Activated CD8-positive, alpha-beta memory T cell treated with anti-CD3 and anti-CD28 coated beads, Interleukin-2, amount 50 U/mL, for 1 hour (primary cell): ENCODE measurements around the gene GUCY2D.
"Not testable (repeated sequence)": the region's sequence is repeated elsewhere in the genome, so short reads cannot be mapped to it uniquely, and the experiment has no call there.

Source experiments
- DNase-seq: peaks from one replicate; pipeline ENCODE4 v3.0.0-alpha.2; 2020; ENCODE audit errors: extremely low read depth

GUCY2D gene

DNA sequence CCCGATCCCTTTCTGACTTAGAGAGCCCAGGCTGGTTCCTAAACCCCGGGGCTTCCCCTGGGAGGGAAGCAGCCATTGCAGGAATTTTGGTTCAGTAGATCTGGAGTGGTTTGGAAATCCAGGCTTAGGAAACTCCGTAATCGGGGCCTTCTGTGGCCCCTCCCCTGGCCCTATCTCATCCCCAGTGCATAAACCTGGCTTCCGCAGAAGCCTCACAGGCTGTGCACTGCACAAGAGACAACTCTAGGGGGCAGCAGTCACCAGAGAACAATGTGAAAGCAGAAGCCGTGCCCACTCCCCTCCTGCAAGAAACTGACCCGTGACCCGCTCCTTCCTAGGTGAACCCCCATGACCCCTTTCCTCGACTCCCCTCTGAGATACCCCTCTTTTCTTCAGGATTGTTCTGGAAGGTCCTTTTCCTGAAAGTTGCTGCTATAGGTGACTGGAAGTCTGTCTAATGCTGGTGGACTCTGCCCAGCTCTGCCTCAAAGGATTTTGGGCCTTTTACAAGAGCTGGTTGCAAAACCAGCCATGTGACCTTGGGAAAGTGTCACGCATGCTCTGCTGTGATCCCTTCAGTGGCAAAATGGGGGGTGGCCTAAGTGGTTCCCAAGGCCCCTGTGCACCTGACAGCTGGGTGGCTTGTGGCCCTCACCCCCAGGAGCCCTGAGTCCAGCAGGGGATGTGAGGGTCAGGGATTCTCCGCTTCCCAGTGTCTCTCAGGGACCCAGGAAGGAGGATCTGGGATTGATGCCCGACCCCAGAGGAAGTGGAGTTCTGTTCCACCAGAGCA is 14.4 kb downstream of the GUCY2D start:
- no peak for DNase-seq

DNA sequence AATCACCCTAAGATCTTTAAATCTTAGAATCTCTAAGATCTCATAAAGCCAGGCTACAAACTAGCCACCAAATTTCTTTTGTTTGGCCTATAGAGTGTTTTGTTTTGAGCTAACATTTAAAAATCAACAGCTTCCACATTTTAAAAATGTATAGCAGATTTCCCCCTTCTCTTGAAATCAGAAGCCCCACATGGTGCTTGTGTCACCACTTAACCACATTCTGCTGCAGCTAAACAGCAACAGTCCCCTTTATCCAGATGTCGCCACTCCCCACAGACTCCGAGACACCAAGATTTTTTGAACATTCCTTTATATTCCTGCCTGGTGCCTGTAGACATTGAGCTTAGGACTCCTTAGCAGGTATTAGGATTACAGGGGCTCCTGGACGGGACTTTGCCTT is 16.0 kb downstream of the GUCY2D start:
- DNase-seq, result no peak

DNA sequence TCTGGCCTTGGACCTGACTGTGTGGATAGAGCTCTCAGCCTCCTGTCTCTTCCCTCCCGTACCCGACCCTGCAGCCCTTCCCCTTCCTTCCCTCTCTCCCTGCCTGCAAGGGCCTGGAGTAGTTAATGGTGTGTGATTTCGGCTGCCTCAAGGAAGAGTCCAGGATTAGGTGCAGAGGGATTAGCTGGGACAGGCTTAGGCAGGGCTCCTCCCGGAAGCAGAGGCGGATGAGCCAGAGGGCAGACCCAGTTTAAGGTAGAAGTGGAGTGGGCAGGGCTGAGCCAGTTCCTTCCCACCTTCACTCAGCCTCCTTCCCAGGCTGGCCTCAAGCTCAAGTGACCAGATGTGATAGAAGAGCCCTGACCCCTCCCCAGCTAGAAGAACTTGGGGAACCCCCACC is 16.8 kb downstream of the GUCY2D start:
- DNase-seq, result no peak

DNA sequence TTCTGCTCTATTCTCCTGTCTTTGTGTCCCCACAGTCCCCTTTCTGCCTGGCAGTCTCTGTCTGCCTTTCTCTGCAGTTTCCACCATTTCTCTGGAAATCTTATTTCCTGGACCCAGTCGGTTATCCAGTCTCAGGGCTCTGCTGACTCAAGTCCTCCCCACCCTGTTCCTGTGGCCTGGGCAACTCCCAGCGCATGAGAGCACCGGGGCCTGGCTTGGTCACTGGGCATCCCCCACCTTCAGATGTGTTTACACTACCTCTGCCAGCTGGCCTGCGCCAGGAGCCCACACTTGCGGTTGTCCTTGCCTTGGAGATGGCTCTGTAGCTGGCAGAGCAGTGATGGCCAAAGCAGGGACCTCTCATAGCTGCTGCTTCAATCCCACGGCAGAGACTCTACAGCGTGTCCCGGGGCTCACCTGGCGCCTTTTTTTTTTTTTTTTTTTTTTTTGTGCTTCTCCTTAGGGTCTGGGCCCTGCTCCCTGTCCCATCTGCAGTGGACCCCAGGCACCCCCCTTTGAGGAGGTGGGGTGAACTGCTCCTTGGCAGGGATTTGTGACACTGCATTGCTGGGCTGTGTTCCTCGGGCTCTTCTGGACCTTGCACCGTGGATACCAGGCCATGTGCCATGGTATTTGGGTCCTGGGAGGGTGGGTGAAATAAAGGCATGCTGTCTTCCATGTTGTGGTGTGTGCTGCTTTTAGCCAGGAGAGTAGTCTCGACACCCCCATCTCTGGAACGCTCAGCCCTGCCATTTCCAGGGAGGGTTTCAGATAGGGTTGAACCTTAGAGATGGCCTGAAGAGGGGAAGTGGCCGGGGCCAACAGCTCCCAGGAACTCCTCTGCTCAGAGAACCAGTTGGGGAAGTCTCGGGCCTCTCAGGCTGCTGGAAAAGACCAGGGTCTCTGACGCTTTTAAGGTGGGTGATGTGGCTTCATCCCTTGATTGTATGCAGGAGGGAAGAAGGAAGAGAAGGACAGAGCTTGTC is 17.5 kb downstream of the GUCY2D start:
- DNase-seq, result no peak

DNA sequence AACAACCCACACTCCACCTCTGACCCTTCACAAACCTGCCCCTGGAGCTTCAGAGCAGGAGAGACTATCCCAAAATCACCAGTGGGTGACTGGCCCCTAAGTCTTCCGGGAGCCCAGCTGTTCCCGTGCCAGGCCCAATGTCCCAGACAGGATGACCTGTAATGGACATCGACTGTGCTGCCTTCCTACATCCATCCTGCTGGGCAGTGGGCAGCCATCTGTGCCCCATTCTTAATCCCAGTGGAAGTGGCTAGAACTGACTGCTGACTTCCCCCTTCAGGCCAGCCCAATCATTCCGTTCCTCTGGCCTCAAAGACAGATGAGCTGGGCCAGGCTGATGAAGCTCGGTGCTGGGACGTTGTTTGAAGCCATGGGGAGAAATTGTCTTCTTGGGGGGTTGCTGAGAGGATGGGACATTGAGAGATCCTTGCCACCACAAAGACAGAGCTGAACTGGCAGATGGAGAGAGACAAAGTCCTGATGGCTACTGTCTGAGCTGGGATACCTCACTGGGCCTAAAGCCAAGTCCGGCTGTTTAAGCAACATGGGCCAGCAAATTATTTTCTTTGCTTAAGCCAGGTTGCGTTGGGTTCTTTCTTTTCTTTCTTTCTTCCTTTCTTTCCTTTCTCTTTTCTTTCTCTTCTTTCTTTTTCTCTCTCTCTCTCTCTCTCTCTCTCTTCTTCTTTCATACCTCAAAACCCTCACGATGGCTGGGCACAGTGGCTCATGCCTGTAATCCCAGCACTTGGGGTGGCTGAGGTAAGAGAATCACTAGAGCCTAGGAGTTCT is 18.6 kb downstream of the GUCY2D start:
- DNase-seq, result no peak

DNA sequence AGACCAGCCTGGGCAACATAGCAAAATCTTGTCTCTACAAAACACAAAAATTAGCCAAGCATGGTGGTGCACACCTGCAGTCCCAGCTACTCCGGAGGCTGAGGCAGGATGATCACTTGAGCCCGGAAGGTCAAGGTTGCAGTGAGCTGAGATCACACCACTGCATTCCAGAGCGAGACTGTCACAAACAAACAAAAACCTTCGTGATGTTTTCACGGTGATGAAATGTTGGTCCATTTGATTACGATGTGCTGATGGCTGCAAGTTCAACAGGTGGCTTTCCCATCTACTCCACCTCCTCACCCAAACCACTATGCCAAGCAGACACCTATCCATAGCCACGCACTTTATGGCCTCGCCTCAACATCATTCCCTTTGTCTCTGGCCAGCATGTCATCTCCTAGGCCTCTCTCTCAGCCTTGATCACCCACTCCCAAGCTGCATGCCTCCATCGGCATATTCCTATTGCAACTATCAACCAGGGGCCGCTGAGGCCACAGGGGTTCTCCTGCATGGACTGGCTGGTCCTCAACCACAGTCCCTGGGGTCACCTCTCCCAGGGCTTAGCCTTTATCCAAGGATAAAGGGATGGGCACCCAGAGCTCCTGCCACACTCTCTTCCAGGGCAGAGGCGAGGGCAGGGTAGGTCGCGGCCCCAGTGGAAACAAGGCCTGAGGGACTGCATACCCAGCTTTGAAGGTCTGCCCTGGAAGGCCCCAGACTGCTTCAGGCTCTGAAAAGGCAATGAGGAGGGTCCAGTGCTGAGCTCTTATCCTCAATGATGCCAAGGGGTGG is 19.3 kb downstream of the GUCY2D start:
- DNase-seq, result no peak

DNA sequence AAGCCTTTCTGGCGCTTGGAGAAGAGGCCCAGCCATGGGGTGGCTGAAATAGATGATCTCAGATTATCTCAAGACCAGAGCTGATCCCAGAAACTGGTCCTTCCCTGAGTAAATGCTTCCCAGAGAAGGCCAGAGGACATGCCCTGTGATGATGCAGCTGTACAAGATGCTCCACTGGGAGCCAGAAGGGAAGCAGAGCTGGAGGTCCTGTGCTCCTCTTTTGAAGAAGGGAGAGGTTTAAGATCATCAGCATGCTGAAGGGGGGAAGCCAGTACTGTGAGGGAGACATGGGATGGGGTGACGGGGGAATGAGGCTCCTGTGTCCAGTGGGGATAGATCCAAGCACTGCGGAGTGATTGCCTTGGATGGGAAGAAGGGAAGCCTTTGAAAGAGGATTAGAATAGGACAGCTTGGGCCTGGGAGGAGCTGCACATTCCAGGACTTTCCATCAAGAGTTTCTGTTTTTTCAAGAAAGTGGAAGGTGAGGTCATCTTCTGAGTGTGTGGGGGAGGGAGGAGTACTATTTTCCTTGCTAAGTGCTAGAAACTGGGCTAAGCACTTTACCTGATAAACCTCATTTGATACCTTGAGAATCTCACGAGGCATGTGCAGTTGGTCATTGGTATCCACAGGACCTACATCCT is 20.1 kb downstream of the GUCY2D start:
- DNase-seq, result no peak

DNA sequence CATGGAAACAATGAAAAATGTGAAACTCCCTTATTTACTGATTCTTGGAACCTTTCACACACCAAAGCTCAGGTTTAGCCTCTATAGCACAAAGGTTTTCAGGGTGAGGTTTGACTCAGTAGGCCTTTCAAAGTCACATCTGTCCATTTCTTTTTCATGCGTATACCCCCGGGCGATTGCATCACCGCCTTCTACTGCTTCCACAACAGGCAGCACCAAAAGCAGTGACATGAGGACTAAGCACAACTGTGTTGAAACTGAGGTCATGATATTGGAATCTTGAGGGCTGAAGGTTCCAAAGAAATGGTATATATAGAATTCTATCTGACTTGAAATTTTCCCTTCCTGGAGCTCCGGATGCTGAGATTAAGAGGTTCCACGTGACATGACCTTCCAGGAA is 21.7 kb downstream of the GUCY2D start:
- not testable (repeated sequence) for DNase-seq

DNA sequence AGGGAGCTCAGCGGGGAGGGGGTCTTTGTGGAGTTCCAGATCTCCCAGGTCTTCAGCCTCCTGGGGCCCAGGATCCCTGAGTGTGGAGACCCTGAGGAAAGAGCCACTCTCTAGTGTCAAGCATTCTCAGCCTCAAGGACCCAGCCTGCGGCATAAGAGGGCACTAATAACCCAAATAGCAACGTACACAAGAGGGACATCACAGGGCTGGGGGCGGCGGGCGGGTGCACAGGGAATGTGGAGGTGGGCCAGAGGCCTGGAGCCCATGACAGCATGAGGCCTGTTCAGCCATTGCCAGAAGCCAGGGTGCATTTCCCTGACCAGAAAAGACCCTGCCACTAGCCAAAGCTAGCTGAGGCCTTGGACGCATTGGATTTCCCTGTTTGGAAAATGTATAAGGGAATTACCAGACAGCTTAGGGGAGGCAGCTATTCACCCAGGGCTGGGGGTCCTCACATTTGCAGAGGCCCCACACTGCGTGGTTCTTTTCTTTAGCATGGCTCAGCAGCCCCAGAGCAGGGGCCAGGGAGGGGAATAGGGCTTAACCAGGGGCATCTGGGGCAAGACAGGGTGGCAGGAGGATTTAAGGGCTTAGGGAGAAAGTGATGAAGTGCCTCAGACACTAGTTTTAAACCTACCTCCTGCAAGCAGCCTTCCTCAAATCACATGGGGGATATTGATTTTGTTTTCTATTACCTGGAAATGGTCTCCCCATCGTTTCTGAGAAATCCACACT is 22.9 kb downstream of the GUCY2D start:
- no peak for DNase-seq

DNA sequence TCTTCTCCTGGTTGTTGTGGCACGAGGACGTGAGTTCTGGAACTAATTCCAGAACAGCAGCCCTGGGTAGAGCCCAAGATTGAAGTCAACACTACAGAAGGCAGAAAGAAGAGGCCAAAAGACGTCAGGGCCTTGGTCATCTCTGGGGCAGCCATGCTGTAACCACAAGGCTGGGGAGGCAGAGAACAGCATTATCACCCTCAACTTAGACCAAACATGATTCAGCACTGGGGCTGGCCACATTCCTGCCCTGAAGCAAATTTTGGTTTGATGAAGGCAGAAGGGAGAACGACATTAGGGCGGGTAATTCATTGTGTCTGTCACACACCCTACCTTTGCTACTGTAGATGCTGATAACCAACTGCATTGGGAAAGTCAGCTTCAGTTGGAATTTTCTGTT is 26.7 kb downstream of the GUCY2D start:
- no peak for DNase-seq

DNA sequence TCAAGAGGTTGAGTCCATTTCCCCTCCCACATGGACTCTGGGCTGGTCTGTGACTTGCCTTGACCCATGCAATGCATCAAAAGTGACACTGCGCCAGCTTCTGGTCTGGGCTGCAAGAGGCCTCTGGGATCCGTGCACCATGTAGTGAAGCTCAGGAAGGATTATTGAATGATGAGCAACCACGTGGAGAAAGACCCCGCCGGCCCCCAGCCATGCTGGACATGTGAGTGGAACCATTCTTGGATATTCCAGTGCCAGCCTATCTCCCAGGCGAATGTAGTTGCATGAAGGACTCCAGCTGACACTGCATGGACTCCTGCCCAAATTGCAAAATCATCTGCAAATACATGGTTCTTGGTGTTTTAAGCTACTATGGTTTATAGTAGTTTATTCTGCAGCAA is 28.8 kb downstream of the GUCY2D start:
- no peak for DNase-seq

DNA sequence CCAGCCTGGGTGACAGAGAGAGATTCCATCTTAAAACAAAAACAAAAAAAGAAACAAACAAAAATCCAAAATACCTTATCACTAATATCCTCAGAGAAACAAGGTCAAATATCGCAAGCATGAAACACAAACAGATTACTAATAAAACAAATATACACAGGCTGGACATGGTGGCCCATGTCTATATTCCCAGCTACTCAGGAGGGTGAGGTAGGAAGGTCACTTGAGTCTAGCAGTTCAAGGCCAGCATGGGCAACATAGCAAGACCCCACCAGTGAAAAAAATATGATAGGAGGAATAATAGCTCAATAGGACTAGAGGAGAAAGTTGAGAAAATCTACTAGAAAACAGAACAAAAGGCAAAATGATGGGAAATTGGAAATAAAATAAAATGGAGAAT is 29.5 kb downstream of the GUCY2D start:
- no peak for DNase-seq

DNA sequence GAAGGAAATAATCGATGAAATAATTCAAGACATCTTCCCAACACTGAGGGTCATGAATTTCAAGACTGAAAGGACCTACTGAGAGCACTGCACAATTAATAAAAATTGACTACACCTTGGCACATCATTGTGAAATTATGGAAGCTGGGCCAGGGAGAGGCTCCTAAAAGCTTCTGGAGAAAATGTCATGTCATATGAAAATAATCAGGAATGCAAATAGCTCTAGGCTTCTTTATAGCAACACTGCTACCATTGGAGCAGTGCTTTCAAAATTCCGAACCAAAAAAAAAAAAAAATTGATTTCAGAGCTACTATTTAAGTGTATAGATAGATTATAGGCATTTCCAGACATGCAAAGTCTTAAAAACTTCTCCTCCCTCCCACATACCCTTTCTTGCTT is 30.0 kb downstream of the GUCY2D start:
- no peak for DNase-seq

DNA sequence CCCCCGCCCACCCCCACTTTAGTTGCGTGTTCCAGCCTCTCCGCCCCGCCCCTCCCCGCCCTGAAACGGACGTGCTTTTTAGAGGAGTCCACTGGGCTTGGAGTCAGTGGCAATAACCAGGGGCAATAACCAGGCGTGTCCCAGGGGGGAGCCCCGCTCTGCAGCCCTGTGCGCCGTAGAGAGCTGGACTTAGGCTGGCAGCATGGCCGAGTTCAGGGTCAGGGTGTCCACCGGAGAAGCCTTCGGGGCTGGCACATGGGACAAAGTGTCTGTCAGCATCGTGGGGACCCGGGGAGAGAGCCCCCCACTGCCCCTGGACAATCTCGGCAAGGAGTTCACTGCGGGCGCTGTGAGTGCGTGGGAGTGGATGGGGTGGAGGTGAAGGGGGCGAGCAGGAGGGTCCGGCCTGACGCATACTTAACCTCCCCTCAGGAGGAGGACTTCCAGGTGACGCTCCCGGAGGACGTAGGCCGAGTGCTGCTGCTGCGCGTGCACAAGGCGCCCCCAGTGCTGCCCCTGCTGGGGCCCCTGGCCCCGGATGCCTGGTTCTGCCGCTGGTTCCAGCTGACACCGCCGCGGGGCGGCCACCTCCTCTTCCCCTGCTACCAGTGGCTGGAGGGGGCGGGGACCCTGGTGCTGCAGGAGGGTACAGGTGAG is 36.7 kb downstream of the GUCY2D start, which contains the start of gene ALOX15B:
Gene ALOX15B (plus strand): TSS at position 106 of the 657 bp plus-strand sequence. CDS start 97 bp downstream, at position 203.
- DNase-seq, result no peak

DNA sequence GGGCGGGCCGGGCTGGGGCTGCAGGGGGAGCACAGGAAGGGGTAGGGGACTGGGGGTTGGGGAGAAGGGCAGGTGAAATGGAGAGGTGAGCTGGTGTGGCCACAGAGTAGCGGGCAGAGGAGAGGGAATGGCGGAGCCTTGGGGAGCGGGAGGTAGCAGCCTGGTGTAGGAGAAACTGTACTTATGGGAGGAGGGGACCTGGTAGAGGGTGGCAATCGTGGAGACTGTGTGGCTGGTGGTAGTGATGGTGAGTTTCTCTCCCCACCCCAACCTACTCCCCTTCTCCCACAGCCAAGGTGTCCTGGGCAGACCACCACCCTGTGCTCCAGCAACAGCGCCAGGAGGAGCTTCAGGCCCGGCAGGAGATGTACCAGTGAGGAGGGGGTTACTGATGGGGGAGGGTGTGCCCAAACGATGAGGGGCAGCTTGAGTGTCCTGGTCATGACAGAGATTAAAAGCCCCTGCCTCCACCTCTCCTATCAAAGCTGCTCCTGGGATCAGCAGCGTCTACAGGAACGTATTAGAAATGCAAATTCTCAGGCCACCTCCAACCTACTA is 37.3 kb downstream of the GUCY2D start:
- DNase-seq, result no peak

DNA sequence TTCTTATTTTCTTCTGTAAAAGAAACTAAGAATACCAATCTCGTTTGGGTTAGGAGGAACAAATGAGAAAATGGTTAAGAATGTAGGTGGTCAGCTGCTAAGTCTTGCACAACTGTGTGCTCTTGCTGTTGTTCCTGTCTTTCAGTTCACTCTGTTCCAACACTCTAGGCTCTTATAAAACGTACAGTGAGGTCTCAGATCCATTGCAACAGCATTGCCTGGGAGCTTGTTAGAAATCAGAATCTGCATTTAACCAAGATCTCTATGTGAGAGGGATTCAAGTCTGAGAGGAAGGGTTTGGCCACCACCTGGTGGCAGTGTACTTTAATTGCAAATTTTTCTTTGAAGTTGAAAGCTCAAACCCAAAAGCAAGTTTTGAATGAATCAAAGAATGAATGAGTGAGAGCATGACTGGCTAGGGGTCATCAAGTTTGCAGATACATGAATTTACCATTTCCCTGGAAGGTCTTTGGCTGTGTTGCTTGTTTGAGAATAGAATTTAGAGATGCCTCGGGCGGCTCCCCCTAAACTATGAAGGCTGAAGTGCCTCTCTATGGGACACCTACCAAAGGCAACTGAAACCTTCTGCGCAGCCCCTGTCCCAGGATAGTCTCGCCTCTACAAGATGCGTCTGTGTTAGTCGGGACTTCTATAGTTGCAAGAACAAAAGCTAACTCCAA is 39.0 kb downstream of the GUCY2D start:
- no peak for DNase-seq

DNA sequence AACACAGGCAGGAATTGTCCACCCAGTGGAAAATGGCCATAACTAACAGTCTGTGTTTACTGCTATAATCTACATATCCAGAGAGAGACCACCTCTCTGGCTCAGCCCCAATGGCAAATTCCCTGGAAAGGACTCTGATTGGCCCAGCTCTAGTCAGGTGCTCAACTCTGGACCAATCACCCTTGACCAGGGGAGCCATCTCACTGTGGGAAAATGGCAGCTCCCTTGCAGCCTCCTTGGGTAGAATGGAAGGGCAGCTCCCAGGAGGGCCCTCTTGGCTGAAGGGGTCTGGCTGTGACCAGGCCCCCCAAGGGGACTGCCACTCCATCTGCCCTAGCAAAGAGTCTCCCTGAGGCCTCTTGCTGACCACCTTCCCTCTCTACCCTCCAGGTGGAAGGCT is 39.6 kb downstream of the GUCY2D start:
- DNase-seq, result no peak
